Glomerular endothelial cell (primary cell): ENCODE data around the gene COG1. TPM values are rescaled to one million over a fixed set of nuclear protein-coding genes. Genes with fewer than 3 reads are reported as not detected.

ENCODE experiments used
- DNase-seq: peaks from one replicate; pipeline ENCODE4 v3.0.0-alpha.2; 2011; ENCODE audit warnings: low read depth, low spot score; ENCODE audit errors: extremely low read depth
- total RNA-seq: library from RNA; depleted of rRNA; stranded (reverse); fragments of >200 nt; gene quantifications from 2 replicates; pipeline ENCODE4 v1.2.3, GENCODE V29; 2015

The COG1 gene
- total RNA-seq, 1 donor from 2014 or later, result 27.5 TPM

DNA sequence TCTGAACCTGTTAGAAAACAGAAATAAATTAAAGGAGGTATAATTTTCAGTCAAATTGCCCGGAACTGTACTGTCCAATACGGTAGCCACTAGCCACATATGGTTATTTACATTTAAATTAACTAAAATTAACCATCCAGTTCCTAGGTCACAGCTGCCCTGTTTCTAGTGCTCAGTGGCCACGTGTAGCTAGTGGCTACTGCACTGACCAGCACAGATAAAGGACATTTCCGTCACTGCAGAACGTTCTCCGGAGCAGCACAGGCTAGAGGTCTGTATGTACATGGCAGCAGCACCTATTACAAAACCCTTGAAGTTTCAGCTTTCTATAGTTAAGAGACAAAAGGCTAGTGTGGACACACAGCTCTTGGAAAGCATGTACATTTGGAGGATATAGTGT is 35.1 kb downstream of the COG1 start:
- DNase-seq, result no peak

DNA sequence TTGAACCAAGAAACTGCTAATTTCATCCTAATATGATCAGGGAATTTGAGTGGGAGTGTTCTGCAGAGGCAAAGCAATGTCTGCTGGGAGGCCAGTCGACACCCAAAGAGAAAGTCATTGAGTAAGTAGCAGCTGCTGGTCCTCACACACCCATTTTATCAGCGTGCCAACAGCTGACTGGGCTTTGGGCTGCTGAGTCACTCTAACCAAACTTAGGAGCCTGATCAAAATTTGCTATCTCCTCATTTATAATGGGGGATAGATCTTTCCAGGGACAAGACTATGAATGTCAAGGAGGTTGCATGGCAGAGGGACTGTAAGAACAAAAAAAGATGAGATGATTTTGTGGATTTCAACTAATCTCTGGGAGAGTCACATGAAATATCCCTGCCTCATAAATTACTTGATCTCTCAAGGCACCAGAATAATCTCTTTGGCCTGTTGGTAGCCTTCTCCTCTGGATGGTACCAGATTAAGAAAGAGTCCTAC is 35.9 kb downstream of the COG1 start:
- no peak for DNase-seq

DNA sequence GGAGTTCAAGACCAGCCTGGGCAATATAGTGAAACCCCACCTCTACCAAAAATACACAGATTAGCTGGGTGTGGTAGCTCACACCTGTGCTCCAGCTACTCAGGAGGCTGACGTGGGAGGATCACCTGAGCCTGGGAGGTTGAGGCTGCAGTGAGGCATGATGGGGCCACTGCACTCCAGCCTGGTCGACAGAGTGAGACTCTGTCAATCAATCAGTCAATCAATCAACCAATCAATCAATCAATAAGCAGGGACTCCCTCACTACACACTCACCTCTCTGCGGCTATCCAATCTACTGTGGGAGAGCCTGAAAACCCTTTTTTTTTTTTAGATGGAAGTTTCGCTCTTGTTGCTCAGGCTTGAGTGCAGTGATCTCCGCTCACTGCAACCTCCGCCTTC is 37.2 kb downstream of the COG1 start:
- no peak for DNase-seq

DNA sequence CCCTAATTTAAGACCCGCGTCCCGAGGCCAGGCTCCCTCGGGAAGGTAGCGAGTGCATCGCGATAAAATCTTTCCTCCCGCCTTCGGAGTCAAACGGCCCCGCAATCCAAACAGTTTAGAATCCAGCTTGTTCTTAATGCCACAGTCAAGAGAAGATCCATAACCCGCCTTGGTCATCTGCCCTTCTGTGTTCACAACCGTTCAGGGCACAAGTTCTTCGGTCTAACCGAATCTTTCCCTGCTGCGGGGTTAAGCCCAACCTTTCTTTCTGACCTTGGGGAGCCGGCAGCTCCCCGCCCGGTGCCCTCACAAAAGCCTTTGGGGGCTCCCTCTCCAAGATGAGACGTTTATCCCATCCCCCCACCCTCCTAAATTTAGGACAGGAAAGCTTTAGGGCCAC is 38.5 kb downstream of the COG1 start:
- DNase-seq, result no peak

DNA sequence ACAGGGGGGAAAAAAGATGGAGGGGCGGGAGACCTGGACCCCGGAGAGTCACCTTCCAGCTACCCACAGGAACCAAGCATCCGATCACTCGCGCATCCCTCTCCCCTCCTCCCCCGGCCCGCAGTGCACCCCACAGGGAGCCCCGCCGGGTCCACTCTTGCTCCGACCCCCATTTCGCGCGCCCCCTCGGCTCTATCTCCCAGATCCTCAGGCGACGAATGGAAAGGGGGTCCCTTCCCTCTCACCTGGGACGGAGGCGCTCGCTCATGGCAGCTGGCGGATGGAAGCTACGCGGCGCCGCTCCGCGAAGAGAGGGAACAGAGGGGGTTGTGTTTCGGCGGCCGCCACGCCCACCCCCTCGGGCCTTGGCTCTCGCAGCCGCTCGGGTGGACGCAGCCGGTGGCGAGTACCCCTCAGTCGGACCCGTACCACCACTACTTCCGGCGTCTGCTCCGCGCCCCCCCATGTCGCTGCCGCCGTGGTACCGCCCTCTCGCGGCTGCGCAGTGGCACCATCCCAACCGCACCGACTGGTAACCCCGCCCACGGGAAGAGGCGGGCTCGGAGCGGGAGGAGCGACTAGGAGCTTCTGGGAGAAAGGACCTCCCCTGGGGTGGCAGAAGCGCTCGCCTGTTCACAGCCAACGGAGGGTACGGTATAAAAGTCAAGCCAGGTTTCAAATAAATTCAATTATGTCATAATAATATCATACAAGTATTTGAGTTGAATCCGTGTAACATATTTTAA is 39.2 kb downstream of the COG1 start:
- peak; percentile 68 for DNase-seq

DNA sequence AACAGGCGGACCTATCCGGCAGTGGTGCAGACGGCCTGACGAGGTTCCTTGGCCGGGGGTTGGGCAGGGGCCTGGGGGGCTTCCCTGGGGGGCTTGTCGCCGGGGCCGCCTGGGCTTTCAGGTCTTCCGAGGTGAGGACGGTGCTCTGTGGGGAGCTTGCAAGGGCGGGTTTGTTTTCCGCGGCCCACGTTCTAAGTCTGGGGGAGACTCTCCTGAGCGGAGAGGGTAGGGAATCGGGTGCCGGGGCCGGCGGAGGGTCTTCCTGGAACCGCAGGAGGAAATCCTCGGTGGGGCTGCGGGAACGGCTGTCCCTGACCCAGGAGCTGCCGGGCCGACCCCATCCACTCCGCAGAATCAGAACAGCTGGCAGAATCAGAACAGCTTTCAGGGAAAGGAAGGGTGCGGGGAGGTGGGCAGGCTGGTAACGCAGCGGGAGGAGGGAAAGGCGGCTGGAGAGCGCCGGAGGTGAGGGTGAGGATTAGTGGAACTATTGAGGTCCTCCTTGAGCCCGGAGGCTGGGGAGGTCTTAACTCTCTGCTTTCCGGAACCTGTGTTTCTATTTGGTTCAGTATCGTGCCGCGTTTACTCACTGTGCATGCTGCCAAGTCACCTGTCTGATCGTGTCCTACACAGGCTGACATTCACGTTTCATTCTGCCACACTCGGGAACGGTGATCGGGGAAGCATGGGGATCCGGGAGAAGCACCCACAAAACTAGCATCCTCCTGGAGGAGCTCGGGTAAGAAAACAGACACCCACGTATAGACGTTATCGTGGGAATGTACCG is 39.9 kb downstream of the COG1 start:
- DNase-seq, result no peak

DNA sequence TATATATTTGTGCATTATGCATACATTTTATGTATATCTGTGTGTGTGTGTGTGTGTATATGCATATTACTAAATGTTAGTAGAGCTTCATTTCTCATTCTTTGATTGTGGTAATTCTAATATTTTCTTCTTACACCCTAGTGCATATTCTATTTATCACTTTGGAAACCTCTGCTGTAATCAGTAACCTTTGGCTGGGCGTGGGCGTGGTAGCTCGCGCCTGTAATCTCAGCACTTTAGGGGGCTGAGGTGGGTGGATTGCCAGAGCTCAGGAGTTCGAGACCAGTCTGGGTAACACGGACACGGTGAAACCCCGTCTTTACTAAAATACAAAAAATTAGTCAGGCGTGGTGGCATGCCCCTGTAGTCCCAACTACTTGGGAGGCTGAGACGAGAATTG is 41.9 kb downstream of the COG1 start:
- no peak for DNase-seq

DNA sequence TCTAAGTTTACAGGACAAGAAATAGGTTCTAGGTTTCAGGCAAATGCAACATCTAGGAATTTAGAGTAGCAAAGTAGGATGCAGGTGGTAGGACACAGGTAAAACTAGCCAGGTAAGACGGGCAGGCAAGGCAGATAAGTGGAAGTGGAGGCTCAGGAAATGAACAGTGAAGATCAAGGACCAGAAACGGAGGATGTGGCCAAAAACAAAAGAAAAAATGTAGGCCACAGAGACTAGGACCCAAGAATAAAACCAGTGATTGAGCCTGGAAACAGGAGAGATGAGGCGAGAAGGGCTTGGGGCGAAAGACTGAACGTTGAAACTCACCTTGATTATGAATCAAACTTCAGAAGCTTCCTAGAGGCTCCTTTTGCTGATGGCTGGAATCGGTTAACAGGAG is 44.9 kb downstream of the COG1 start:
- DNase-seq, result no peak

DNA sequence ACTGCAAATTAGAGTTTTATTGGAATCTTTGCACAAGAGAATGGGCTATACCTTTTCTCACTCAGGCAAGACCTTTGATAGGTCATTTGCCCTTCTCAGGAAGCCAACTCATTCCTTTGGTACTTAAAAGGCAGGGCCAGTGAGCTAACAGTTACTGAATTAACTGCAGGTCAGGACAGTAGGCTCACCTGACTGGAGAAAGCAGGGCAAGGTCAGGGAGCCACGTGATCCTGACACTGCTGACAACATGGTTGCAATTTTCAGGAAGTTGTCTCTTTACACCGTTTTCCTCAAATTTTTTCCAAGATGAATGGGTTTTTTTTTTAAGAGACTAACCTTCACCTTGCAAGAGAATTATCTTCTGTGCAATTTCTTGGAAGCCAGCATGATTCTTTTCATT is 47.7 kb downstream of the COG1 start:
- no peak for DNase-seq

DNA sequence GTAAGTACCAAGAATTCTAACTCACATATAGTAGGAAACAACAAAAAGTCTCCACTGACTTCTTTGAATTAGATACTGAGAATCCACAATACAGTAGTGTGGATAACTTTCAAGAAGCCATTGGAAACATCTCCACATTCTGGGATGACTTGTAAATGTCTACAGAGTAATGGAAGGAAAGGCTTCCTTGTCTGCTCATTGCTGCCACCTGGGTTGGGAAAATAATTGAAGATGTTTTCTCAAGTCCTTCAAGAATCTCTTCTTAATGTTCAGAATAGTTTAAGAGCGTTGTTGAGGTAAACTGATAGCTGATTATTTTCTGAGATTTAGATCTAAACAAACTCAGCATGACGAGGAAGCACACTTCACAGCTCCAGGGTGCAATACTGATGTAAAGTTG is 54.9 kb downstream of the COG1 start:
- no peak for DNase-seq

DNA sequence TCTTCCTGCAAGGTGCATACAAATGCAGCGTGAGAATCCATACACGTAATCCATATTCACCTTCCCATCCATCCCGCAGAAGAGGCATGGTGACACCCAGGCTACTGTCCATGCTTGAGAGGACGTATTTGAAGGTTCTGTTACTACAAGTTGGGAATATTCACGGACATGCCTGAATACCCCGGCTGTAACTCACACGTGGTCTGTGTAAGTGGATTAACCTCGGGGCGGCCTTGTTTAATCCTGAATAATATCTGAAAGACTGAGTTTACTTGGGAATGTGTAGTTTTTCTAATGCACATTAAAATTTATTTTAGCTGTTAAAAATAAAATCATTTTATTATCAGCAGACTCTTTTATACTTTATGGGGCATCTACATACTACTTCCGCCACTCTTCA is 55.7 kb downstream of the COG1 start:
- DNase-seq, result no peak

DNA sequence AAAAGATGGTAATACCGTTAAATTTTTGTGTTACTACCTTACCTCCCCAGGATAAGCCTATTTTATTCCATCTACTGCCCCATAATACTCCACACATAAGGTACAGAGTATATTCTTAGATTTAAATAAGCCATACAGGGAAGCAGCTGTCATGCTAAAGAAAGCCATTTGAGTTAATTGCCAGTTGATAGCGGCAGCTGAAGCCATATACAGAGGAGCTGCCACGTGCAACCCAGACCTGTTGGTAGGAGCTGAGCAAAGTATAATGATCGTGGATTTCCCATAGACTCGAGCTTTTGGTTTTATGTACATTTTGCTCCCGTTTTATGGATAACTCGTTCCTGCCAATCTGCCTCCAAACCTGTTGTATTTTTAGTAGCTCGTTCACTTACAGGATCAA is 56.8 kb downstream of the COG1 start:
- DNase-seq, result no peak

DNA sequence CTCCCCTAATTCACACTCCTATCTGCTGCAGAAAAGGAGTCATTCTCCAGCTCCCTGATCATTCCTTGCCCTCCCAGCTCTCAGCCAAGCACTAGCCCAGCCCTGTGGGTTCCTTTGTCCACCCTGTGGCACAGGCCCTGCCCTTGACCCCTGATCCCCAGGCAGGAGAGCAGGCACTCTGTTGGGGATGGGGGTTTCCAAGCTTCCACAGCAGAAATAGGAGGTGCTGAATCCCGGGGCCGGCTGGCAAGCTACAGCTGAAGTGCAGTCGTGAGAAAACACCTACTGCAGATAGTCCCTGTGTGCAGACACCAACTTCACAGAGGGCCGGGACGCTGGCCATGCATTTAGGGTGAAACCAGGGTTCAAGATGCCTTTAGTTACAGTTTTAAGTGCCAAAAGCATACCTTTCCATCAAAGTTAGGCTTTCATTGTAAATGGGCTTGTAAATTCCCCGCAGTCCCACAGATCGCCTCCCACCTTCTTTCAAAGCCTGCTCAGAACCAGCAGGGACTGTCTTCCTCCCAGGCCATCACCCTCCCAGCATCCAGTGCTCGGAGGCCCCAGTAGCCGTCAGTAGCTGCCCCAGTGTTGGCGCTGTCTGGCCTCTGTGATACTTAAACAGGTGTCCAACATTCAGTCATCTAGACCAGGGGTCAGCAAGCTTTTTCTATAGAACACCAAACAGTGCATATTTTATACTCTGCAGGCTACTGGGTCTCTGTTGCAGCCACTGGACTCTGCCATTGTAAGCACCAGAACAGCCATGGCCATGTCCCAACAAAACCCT is 58.2 kb downstream of the COG1 start:
- DNase-seq, result no peak

DNA sequence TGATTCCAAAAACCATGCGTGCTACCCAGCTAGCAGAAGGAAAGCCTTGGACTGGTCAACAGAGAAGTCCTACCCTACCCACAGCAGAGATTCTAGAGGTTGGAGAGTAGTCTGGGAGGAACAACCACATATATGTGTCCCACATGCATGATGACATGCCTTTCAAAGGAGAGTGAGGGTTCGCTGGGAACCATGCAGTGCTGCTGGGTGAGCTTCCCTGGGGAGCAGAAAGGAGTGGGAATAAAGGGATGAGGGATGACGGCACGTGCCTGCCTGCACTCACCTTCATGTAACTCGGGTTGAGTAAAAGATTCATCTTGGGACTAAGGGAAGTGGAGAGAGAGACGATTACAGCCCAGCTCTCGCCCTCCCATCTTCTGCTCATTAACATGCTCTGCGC is 59.0 kb downstream of the COG1 start:
- DNase-seq, result no peak

DNA sequence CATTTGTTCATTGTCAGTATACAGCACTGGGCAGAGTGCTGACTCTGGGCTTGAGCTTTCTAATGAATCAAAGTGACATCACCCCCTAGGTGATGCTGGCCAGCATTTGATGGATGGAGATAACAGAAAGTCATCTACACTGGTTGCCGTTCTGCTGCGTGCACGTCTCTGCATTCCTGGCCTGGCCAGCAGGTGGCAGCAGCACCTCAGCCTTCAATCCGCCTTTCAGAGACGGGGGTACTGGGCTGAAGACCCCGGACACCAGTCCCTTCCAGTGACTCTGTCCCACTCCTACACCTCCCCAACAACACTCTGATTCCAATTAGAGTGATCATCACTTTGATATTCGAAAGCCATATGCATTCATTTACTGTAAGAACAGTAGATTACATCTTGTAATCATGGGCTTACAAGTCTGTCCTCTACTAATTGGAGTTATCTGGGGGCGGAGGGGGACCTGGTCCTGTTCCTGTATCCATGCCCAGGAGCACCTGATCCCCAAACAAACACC is 62.9 kb downstream of the COG1 start:
- DNase-seq, result no peak

DNA sequence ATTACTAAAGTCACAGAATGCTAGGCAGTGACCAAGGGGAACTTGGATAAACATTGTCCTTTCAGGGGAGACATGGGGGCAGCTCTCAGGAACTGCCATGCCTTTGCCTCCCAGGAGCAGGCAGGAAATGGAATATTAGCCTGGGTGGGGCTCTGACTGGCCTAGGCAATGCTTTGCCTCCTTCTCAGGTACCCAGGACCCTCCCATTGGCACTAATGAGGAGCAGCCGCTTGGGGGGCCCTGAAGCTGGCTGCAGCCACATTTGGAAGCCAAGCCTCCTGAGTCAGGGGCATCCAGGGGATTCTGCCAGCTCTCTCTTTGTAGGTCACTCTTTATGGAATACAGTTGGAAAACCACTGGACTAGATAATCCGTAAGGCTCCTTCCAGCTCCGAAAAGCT is 63.4 kb downstream of the COG1 start:
- no peak for DNase-seq

DNA sequence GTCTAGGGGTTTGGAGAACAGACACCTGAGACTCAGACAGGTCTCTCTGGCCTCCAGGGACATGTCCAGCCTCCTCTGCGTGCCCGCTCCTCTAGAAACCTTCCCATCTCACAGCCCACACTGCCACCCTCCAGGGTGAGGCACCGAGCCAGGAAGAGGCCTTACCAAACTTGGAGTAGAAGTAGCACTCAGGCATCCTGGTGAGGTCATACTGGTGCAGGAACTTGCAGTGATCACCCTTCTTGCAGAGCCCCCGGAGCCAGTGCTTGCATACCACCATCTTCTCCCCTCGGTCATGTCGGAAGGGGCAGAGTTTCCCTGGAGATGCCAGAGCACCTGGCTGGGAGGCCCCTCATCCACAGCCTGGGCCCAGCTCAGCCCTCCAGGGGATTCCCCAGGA is 64.7 kb downstream of the COG1 start:
- no peak for DNase-seq
